CD4-positive, alpha-beta T cell treated with Interleukin-4 for 1 hour (primary cell): Measurements from ENCODE around the gene CCSER2.
A peak's percentile ranks its signal among the peaks of the same experiment; 100 is the strongest.
"Not testable (repeated sequence)": the region's sequence is repeated elsewhere in the genome, so short reads cannot be mapped to it uniquely, and the experiment has no call there.

Experiments
- DNase-seq, 2 donors: peaks; one replicate each; pipeline ENCODE4 v3.0.0-alpha.2; 2020 to 2022

Gene CCSER2

DNA sequence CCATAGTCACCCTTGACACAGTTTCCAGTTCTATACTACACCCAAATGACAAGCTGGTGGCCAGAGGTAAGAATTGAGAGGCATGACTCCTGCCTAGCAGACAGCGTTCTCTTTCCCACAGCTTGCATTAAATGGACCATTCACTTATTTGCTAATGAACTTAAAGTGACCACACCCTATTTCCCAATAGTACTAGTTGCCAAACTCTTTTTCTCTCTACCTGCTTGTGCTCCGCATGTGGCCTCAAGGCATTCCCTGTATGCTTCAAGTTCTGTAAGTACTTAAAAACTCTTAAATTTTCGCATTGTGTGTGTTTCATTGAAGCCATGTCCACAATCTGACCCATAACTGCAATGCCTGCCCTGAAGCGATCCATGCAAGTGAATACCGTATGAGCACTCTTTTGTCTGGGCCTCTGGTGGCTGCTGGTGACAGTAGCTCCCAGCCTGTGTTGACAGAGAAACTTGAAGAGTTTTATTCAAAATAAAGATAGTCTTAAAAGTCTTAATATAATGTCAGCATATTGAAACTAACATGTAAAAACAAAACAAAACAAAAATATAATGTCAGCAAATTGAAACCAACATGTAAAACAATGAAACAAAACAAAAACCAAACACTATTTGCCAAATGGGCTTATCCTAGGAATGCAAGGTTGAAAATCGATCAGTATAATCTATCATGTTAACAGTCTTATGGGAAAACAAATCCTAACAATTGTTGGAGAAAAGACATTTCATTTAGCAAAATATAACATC is 73.6 kb downstream of the CCSER2 start:
- DNase-seq: no peak

DNA sequence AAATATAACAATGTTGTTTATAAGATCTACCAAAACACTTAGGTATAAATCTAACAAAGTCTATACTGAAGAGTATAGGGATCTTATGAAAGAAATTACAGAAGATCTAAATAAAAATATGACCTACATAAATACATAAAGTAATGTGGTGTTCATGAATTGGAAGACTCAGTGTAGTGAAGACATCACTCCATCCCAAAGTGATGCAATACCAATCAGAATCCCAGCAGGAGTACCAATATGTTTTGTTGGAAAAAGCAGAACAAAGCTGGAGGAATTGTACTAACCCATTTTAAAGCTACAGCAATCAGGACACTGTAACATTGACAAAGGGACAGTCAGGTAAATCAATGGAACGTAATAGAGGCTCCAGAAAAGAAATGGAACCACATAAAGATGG is 76.4 kb downstream of the CCSER2 start:
- DNase-seq: no peak

DNA sequence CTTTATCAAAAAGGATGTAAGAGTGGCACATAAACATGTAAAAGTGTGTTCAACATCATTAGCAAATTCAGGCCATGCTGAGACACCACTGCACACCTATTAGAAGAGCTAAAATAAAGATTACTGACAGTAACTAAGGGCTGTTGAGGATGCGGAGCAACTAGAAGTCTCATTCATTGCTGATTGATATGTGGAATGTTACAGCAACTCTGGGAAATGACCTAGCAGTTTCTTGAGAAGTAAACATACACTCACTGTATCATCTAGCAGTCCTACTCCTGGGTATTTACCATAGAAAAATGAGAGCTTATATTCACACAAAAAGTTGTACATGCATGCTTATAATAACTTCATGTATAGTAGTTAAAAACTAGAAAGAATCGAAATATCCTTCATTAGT is 77.3 kb downstream of the CCSER2 start:
- no peak for DNase-seq

DNA sequence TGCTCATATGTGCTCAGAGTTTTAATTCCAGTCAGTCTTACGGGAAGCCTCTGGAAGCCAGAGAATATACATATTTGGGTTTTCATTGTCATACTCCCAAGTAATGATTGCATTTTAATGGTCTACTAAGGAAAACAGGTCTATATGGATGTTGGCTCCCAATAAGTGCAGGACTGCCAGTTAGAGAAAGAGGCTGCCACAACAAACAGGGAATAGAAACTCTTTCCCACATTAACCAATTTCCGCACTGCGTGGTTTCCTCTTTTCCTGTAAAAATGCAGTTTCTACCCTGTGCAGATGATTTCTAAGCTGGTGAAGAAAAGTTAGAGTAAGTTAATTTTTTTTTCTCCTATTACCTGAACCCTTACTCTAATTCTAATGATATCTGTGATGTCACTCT is 78.2 kb downstream of the CCSER2 start:
- DNase-seq: no peak

DNA sequence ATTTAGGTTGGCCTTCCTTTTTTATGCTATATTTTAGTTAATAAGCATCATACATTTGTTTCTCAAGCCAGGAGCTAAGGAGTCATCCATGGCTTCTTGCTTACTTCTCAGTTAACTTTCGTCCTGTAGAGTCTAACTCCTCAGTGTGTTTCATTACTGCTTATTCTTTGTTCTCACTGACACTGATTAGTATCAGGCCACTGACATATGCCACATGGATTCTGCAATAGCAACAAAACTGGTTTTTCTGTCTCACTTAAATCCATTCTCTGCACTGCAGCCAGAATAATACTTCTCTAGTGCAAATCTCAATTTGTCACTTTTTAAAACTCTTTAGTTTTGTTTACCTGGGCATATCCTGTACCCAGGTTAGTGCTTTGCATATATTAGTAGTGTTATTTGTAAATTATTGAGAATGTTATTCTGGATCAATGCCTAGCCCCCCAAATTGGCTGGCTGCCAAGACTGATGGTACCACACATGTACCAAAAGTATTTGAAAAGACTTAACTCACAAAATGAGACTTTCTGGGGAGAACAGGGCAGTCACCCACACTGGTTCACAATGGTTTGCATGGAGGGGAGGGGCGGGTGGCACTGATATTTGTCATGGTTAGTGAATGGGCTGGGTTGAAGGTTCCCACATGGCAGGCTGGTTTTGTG is 79.1 kb downstream of the CCSER2 start:
- DNase-seq: no peak

DNA sequence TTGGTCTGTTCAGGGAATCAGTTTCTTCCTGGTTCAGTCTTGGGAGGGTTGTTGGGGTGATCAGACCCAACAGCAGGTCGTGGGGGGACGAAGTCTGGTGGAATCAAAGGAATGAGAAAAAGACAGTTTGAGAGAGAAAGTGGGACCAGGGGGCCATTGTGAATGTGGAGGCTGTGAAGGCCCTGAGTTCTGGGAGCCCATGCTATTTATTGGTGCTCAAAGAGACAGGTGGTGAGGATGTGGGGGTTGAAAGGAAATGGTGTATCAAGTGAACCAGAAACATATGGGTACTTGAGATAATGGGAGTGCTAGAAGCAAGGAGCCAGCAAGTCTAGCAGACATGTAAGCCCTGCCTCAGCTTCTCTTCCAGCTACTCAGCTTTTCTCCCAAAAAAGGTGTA is 84.1 kb downstream of the CCSER2 start:
- no peak for DNase-seq

DNA sequence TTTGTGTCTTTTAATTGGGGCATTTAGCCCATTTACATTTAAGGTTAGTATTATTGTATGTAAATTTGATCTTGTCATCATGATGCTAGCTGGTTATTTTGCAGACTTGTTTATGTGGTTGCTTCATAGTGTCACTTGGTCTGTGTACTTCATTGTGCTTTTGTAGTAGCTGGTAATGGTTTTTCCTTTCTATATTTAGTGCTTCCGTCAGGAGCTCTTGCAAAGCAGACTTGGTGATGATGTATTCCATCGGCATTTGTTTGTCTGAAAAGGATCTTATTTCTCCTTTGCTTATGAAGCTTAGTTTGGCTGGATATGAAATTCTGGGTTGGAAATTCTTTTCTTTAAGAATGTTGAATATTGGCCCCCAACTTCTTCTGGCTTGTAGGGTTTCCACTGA is 85.7 kb downstream of the CCSER2 start:
- DNase-seq: not testable (repeated sequence)

DNA sequence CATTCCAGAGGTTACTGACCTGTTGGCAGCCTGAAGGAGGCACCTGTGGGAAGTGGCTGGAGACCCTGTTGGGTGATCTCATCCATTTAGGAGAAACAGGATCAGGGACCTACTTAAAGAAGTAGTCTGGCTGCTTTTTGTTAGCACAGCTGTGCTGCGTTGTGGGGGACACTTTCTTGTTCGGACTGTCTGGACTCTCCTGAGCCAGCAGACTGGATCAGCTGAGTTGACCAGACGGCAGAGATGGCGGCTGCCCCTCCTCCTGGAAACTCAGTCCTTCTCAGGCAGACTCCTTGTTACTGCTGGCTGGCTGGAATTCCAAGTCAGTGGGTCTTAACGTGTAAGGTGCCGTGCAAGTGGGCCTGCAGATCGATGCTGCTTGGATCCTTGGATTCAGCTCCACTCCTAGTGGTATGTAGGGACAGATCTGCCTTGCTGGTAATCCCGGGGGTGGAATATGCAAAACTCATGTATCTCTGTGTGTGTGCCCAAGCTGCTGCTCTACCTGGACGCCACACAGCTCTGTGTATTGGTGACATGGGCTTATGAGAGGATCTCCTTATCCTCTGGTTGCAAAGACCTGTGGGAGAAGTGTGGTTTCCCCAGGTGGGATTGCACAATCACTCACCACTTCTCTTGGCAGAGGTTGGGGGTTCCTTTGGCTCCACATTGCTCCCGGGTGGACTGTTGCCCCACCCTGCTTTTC is 87.3 kb downstream of the CCSER2 start:
- DNase-seq: no peak

DNA sequence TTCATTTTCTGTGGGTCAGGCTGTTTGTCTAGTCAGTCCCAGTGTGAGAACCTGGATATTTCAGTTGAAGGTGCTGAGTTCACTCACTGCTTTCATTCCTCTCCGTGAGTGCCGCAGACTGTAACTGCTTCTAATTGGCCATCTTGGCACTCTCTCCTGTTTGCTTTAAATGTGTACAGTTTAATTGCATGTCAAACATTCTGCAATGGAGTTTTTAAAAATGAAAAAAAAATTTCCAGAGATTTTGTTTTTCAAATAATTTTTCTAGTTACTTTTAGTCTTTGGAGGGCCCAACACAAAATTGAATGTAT is 87.8 kb downstream of the CCSER2 start:
- no peak for DNase-seq

DNA sequence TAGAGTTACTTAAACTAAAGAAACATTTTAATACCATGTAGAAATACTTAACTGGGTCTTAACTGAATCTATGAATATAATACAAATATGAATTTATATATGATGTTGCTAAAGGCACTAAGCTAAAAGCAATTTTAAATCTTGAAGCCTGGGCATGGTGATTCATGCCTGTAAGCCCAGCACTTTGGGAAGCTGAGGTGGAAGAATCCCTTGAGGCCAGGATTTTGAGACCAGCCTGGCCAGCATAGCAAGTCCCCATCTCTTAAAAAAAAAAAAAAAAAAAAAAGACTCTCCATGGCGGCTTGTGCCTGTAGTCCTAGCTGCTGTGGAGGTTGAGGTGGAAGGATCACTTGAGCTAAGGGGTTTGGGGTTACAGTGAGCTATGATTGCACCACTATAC is 95.3 kb downstream of the CCSER2 start:
- DNase-seq: no peak

DNA sequence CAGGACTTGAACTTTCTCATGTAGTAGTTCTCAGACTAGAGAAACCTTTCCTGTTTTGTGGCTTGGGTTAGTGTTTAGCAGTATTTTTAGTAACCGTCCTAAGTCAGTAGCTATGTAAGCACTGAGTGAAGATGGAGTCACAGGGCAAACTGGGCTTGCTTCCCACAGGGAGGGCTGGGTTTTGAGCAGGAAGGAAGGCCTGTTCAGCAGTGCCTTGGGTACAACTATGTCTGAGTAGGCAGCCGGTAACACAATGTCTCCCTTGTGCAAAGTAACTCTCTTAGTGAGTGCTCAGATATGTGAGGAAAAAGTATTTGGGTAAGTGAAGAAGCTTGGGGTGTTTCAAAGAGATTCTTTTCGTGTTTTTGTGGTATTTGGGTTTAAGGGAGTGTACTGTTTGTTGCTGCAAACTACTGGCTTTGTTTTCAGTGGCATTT is 96.4 kb downstream of the CCSER2 start:
- DNase-seq: peak in 1 of 2 donors; percentile 10

DNA sequence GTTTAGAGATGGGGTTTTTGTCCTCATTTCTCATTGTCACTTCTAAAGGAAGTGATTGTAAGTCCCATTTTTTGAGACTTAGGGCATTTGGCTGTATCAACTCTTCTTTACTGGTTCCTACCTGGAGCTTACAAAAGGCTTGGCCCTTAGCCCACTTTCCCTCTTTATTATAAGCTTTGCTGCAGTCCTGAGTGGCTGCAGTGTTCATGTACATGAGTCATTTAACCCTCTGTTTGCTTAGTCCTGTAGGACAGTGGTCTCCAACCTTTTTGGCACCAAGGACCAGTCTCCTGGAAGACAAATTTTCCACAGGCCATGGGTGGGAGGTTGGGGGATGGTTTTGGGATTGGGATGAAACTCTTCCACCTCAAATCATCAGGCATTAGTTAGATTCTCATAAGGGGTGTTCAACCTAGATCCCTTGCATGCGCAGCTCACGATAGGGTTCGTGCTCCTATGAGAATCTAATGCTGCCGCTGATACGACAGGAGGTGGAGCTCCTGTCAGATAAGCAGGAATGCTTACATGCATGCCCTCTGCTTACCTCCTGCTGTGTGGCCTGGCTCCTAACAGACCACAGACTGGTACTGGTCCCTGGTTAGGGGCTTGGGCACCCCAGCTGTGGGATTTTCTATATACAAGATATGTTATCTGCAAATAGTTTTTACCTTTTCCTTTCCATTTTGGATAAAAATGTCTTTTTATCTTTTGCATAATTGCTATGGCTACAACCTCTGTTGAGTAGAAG is 99.7 kb downstream of the CCSER2 start:
- DNase-seq: no peak

DNA sequence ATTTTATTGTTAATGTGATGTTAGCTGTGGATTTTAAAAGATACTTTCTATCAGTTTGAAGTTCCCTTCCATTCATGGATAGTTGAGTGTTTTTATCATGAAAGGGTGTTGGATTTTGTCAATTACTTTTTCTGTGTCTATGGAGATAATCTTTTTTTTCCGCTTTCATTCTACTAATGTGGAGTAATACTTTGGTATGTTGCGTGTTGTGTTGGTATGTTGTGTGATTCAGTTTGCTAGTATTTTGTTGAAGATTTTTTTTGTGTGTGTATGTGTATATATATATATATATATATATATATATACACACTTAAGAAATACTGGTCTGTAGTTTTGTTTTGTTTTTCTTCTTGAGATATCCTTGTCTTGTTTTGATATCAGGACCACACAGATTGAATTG is 100.3 kb downstream of the CCSER2 start:
- DNase-seq: no peak

DNA sequence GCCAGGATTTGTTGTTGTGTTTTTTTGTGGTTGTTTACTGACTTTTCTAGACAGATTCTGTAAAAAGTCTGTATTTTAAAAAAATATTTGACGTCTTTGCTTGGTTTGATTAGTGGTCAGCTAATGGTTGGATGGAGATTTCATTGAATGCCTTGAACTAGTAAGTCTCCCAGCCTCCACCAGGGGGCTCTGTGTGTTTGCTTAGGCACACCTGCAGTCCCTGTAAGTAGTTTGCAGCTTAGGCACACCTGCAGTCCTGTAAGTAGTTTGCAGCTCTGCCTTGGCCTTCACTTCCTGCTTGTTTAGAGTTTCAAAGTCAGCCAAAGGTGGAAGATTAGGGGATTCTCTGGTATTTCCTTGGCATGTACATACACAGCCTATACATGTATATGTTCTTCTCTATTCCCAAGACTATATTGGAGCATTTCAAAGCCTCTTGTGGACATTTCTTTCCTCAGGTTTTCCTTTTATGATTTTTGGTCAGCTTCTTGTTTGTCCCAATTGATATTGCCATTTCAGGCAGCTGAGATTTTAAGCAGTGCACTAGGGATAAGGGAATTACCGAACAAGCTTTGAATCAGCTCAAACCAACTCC is 101.6 kb downstream of the CCSER2 start:
- DNase-seq: peak; percentile 60 to 68

DNA sequence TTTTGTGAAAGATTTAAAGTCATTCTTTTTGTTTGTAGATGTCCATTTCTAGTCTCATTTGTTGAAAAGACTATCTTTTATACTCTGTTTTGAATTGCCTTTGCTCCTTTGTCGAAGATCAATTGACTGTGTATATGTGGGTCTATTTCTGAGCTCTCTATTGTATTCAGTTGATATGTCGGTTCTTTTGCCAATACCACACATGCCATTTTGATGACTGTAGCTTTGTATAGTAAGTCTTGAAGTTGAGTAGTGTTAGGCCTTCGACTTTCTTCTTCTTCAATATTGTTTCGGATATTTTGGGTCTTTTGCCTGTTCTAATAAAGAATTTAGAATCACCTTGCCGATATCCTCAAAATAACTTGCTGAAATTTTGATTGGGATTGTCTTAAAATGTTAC is 104.5 kb downstream of the CCSER2 start:
- DNase-seq: no peak

DNA sequence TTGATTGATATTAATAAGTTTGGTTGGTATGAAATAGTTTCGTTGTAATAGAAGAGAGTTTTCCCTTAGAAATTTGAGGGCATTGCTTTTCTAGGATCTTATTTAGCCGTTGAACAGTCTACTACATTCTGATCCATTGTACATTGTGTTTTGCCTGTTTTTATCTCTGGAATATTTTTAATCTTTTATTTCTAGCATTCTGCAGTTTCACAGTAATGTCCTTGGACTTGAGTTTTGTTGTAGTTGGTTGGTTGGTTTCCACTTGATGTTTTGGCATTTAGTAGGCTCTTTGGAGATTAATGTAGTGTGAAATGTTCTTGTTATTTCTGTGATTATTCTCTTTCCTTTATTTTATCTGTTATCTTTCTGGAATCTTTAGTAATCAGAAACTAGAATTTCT is 112.4 kb downstream of the CCSER2 start:
- DNase-seq: no peak

DNA sequence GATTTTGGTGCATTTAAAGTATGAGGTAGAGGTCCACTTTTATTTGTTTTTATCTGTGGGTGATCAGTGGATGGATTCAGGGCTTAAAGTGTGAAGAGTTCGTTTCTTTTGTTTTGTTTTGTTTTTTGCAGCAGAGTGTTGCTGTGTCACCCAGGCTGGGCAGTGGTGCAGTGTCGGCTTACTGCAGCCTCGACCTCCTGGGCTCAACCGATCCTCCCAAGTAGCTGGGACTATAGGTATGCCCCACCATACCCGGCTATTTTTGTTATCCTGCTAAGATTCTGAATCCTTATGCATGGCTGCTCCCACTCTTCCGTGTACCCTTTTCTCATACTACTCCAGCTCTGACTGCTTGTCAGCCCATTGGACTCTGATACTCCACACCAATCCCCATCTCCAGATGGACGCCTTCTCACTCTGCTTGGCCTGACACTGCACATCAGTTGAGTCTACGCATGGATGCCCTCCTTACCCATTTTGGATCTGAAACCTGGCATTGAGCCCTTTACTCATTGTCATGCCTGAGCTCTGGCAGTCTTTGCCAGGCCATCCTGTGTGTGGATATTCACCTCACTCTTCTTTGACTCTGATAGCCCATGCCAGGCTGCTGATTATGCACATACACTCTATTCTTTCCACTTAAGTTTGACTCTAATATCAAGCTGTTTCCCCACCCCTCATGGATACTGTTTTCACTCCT is 119.5 kb downstream of the CCSER2 start:
- no peak for DNase-seq

DNA sequence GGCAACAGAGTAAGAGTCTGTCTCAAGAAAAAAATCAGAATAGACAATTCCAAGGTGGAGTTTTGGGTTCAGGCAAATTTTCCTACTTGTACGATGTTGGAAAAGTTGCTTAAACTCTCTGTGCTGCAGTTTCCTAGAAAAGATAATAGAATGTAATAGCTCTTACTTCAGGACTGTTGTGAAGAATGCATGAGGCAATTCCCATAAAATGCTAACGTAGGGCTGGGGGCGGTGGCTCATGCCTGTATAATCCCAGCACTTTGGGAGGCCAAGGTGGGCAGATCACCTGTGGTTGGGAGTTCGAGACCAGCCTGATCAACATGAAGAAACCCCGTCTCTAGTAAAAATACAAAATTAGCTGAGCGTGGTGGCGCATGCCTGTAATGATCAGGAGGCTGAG is 121.0 kb downstream of the CCSER2 start:
- DNase-seq: not testable (repeated sequence)

DNA sequence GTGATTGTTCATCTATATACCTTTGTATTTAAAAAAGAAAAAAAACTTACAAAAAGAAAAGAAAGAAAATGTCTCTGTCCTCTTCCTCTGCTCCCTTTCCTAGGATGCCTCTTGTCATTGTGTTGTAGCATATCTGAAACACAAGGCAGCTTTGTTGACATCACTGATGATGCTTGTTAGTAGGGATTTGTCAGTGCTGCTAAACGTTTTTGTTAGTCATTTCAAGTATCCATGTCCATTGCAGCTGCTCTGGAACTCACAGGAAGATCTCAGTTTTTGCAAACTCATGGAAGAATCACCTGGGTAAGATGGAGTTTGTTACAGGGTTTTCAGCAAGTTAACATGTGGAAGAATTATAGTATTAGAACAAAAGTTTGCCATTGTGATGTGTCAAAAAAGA is 123.6 kb downstream of the CCSER2 start:
- no peak for DNase-seq

DNA sequence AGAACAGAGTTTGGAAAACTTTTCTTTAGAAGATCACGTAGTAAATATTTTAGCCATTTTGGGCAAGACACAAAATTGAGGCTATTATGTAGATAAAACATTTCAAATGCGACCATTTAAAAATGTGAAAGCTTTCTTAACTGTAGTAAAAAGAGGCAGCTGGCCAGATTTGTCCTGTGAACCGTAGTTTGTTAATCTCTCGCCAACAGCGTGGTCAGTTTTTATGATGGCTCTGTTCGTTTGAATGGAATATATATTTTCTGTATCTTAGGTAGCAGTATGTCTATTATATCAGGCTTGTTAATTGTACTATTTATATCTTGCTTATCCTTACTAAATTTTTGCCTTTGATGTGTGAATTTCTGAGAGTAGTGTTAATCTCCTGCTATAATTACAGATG is 124.9 kb downstream of the CCSER2 start:
- no peak for DNase-seq

DNA sequence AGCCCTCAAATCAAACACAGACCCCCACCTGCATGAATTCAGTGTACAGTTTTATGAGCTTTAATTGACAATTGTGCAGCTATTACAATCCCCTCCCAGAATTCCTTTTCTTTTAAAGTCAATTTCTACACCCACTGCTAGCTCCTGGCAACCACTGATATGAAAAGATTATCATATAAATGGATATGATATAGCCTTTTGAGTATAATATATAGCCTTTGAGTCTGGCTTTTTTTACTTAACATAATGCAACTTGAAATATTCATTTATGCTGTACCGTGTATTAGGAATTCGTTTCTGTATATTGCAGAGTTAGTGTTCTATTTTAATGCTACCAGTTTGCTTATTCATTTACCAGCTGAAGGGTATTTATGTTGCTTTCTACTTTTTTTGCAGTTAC is 127.7 kb downstream of the CCSER2 start:
- DNase-seq: no peak

DNA sequence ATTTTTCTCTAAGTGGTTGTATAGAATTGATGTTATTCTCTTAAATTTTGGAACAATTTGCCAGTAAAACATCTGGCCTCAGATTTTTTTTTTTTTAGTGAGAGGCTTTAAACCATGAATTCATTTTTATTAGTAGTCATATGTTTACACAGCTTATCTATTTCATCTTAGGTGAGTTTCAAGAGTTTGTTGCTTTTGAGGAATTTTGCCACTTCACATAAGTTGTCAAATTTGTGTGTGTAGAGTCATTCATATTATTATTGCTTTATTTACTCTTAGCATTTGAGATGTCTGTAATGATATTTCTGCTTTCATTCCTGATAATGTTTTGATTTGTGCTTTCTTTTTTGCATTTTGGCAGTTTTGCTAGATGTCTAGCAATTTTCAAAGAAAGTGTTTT is 132.1 kb downstream of the CCSER2 start:
- DNase-seq: no peak

DNA sequence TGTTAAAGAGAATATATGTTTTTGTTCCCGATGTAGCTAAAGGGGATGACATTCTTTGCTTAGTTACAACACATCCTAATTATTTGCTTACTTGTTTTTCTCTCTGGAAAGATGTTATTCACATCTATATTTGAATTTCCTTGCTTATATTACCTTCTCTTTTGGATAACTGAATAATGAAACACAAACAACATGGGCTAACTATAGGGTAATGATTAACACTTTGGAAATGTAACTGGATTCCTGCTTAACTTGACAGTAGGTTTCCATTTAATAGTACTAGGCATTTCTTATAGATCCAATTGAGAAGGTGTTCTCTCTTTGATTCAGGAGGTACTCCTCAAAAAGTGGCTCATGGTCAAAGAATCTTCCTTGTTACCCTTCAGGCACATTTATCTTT is 141.1 kb downstream of the CCSER2 start:
- no peak for DNase-seq
